Thymus (tissue), 11 donors: ENCODE data around the gene DOCK3. TPM values are rescaled to one million over a fixed set of nuclear protein-coding genes. Genes with fewer than 3 reads are reported as not detected.

ENCODE experiments used
- DNase-seq, 9 donors: peaks; one replicate each; pipeline ENCODE4 v3.0.0-alpha.2; 2013; ENCODE audit warnings: low spot score in 9 of 9, low read depth in 6 of 9, missing footprints in 1 of 9
- H3K27ac ChIP-seq, 2 donors: one replicate each; pipeline ENCODE4 v1.5.1; 2013; ENCODE audit warnings: control low read depth in 1 of 2, low read depth in 1 of 2, low read length in 1 of 2, mild to moderate bottlenecking in 1 of 2, moderate library complexity in 1 of 2
- H3K27me3 ChIP-seq, 2 donors: one replicate each; pipeline ENCODE4 v1.5.1; 2013; ENCODE audit warnings: low read length in 1 of 2; ENCODE audit not compliant: control insufficient read depth in 2 of 2, insufficient read depth in 1 of 2
- H3K36me3 ChIP-seq, 2 donors: one replicate each; pipeline ENCODE4 v1.5.1; 2013; ENCODE audit warnings: low read length in 1 of 2, mild to moderate bottlenecking in 1 of 2, moderate library complexity in 1 of 2; ENCODE audit not compliant: control insufficient read depth in 2 of 2, insufficient read depth in 2 of 2
- H3K4me1 ChIP-seq, 2 donors: one replicate each; pipeline ENCODE4 v1.5.1; 2013; ENCODE audit warnings: low read length in 2 of 2; ENCODE audit not compliant: control insufficient read depth in 2 of 2, insufficient read depth in 2 of 2
- H3K4me3 ChIP-seq, 2 donors: one replicate each; pipeline ENCODE4 v1.5.1; 2013; ENCODE audit warnings: low read length in 2 of 2, control low read depth in 1 of 2, mild to moderate bottlenecking in 1 of 2
- H3K9me3 ChIP-seq, 2 donors: one replicate each; pipeline ENCODE4 v1.5.1; 2013; ENCODE audit warnings: low read length in 1 of 2, mild to moderate bottlenecking in 1 of 2; ENCODE audit not compliant: control insufficient read depth in 2 of 2, insufficient read depth in 1 of 2
- WGBS: extraction: QIAGEN DNeasy Blood & Tissue Kit; methylation state at CpG from one replicate; pipeline ENCODE4 v1.1.7; 2013; 5-methylcytosine and 5-hydroxymethylcytosine counted together
- polyA plus RNA-seq: library from polyadenylated mRNA; stranded (reverse); fragments of 200-250 nt; gene quantifications from one replicate; pipeline ENCODE4 v1.2.3, GENCODE V29; 2013
- total RNA-seq: library from RNA; stranded (reverse); fragments of 120-200 nt; gene quantifications from one replicate; pipeline ENCODE4 v1.2.4, GENCODE V29; 2013
- donor health status: healthy.

Gene DOCK3
- total and polyA plus RNA-seq, 2 donors: 0.05 to 0.21 TPM

GRCh38 chr3:51381333-51381705 is 706.6 kb downstream of the DOCK3 start:
- Histone ChIP-seq H3K27me3 (no peaks in the 10 kb centered on the region), H3K4me1 (peaks cover 31 to 43% of the 10 kb centered on the region in 2 donors), H3K9me3 (no peaks in the 10 kb centered on the region), H3K36me3 (no peaks in the 10 kb centered on the region), H3K4me3 (no peak overlapping the region), H3K27ac (no peak overlapping the region)
- DNase-seq: no peak
- 98% methylated on average over 18 of the region's 18 CpGs for WGBS

- Histone ChIP-seq H3K27me3 (no peaks in the 10 kb centered on the region), H3K36me3 (peaks cover 0 to 2% of the 10 kb centered on the region in 2 donors), H3K4me1 (peaks cover 38 to 49% of the 10 kb centered on the region in 2 donors), H3K9me3 (no peaks in the 10 kb centered on the region), H3K4me3 (no peak overlapping the region), H3K27ac (no peak overlapping the region)
- DNase-seq: no peak
- 98% methylated on average over 4 of the region's 4 CpGs for WGBS
Observed at GRCh38 chr3:51382076-51382745, 707.5 kb downstream of the DOCK3 start.

GRCh38 chr3:51382947-51383578 is 708.3 kb downstream of the DOCK3 start:
- Histone ChIP-seq H3K4me3 (no peak overlapping the region), H3K9me3 (no peaks in the 10 kb centered on the region), H3K4me1 (peaks cover 38 to 54% of the 10 kb centered on the region in 2 donors), H3K36me3 (peaks cover 8 to 10% of the 10 kb centered on the region in 2 donors), H3K27ac (no peak overlapping the region), H3K27me3 (no peaks in the 10 kb centered on the region)
- 98% methylated on average over 3 of the region's 3 CpGs for WGBS
- no peak for DNase-seq

DNA sequence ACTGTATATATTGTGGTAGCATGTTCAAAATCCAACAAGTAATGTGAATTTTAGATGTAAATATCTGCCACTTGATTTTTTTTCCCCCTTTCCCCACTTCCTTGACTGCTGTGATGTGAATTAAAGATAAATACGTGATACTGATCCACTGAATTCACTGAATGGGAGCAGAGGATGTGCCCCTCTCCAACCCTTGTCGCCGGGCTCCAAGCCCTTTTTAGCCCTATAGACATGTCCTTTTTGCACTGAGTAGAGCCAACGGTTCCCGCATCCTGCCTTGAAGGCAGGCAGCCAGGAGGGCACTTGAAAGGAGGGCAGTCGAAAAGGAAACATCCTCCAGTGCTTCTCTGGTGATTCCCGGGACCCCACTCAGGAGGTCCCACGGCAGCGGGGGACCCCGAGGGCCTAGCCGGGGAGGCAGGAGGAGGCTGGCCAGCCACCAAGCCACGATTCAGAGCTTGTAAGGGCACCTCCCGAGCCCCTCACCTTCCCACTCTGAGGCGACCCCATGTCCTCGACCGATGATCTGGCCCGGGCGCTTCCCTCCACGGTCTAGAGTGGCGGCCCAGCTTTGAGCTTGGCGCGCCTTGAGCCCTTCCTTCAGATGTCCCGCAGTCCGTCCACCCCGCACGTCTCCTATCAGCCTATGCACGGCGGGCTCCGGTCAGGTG is 709.5 kb downstream of the DOCK3 start:
- peak overlapping the region; percentile 93 to 98 for H3K4me3 ChIP-seq
- DNase-seq: peak in 2 of 9 donors; percentile 18 to 49

DNA sequence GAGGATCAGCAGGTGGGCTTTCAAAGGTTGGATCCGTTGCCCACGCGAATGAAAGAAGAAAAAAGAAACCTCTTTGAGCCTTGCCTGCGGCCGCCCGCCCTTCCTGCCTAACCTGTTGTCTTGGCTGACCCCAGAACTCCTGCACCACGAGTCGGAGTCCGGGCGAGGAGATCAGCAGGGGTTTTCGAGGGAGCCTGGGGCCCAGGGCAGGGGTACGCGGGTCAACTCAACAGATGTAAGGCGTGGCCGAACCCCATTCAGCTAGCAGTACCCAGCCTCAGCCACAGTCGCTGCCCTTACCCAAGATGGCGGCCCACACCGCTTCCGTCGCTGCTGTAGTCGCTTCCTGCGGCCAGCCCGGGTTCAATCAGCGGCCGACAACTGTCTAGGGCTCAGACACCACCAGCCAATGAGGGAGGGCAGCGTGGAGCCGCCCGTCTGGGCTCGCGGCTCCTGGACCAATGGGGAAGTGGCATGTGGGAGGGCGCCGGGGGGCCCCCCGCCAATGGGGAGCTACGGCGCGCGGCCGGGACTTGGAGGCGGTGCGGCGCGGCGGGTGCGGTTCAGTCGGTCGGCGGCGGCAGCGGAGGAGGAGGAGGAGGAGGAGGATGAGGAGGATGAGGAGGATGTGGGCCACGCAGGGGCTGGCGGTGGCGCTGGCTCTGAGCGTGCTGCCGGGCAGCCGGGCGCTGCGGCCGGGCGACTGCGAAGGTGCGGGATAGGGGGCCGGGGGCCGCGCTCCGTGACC is 710.2 kb downstream of the DOCK3 start, which contains the start of gene MANF:
MANF (plus strand) TSS at position 566 of the 748 bp plus-strand sequence; CDS start at position 618, 52 bp downstream.
- peaks cover 26 to 50% of the 10 kb centered on the region in 2 donors for H3K4me1 ChIP-seq
- H3K36me3 ChIP-seq: peaks cover 19 to 26% of the 10 kb centered on the region in 2 donors
- under 1% methylated on average over 63 of the region's 65 CpGs for WGBS
- H3K27me3 ChIP-seq: no peaks in the 10 kb centered on the region
- H3K9me3 ChIP-seq: no peaks in the 10 kb centered on the region
- H3K4me3 ChIP-seq: peak within 1 kb of the TSS; percentile 93 to 98
- peak within 1 kb of the TSS; percentile 91 to 97 for H3K27ac ChIP-seq
- DNase-seq: peak; percentile 85 to 99 (median 97)

More for the DNA sequence above, 709.5 kb downstream of the DOCK3 start:
- under 1% methylated on average over 29 of the region's 29 CpGs for WGBS
- peaks cover 33 to 51% of the 10 kb centered on the region in 2 donors for H3K4me1 ChIP-seq
- no peaks in the 10 kb centered on the region for H3K9me3 ChIP-seq
- H3K36me3 ChIP-seq: peaks cover 17 to 21% of the 10 kb centered on the region in 2 donors
- no peaks in the 10 kb centered on the region for H3K27me3 ChIP-seq
- peak overlapping the region; percentile 91 to 97 for H3K27ac ChIP-seq

- H3K27me3 ChIP-seq: no peaks in the 10 kb centered on the region
- peak overlapping the region; percentile 93 to 98 for H3K4me3 ChIP-seq
- 7% methylated on average over 18 of the region's 18 CpGs for WGBS
- peaks cover 28 to 51% of the 10 kb centered on the region in 2 donors for H3K4me1 ChIP-seq
- peaks cover 0 to 2% of the 10 kb centered on the region in 2 donors for H3K9me3 ChIP-seq
- H3K36me3 ChIP-seq: peaks cover 19 to 32% of the 10 kb centered on the region in 2 donors
- peak overlapping the region; percentile 38 to 92 for H3K27ac ChIP-seq
- peak in 1 of 9 donors; percentile 31 for DNase-seq
Observed at GRCh38 chr3:51385621-51386091, 710.9 kb downstream of the DOCK3 start.

DNA sequence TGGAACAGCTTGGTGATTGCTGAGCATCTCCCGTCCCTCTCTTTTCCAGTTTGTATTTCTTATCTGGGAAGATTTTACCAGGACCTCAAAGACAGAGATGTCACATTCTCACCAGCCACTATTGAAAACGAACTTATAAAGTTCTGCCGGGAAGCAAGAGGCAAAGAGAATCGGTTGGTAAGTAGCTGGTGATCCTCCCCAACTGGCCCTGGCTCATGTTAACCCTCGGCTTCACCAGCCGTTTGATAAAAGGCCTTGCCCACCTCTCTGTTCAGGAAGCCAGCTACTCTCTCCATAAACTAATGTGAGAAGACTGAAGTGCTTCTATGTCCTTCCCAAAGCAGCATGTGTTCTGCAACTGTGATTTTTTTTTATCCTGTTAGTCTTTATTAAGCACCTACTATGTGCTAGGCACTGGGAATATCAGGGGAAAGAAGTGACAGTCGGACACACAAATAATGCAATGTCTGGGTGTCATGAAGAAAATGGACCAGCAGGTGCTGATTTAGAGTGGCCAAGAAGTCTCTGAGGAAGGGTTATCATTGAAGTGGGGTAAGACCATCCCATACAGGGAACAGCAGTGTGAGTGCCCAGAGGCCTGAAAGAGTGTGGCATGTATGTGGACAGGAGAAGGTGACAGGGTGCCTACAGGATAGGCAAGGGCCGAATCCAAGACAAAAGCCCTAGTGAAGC is 711.6 kb downstream of the DOCK3 start:
- H3K27me3 ChIP-seq: no peaks in the 10 kb centered on the region
- peaks cover 19 to 32% of the 10 kb centered on the region in 2 donors for H3K36me3 ChIP-seq
- H3K9me3 ChIP-seq: peaks cover 0 to 4% of the 10 kb centered on the region in 2 donors
- H3K27ac ChIP-seq: peak overlapping the region in 1 of 2 donors; percentile 38
- peaks cover 30 to 54% of the 10 kb centered on the region in 2 donors for H3K4me1 ChIP-seq
- DNase-seq: no peak
- H3K4me3 ChIP-seq: peak overlapping the region; percentile 93 to 98
- WGBS: 68% methylated on average over 8 of the region's 8 CpGs

- no peak for DNase-seq
- no peaks in the 10 kb centered on the region for H3K27me3 ChIP-seq
- peaks cover 30 to 54% of the 10 kb centered on the region in 2 donors for H3K4me1 ChIP-seq
- WGBS: 98% methylated on average over 5 of the region's 5 CpGs
- H3K4me3 ChIP-seq: peak overlapping the region; percentile 93 to 98
- peaks cover 0 to 4% of the 10 kb centered on the region in 2 donors for H3K9me3 ChIP-seq
- no peak overlapping the region for H3K27ac ChIP-seq
- H3K36me3 ChIP-seq: peaks cover 19 to 32% of the 10 kb centered on the region in 2 donors
Observed at GRCh38 chr3:51386852-51387229, 712.1 kb downstream of the DOCK3 start.
